ENCODE measurements around the gene RALGDS. TPM values are rescaled to one million over a fixed set of nuclear protein-coding genes. Genes with fewer than 3 reads are reported as not detected.
A peak's percentile ranks its signal among the peaks of the same experiment; 100 is the strongest.

Gene RALGDS
- total and polyA plus RNA-seq, 2 of the 13 experiments (the other 11 are each of a cell fraction or from before 2014, with no cell fraction given), result 12.9 to 25.5 TPM

DNA sequence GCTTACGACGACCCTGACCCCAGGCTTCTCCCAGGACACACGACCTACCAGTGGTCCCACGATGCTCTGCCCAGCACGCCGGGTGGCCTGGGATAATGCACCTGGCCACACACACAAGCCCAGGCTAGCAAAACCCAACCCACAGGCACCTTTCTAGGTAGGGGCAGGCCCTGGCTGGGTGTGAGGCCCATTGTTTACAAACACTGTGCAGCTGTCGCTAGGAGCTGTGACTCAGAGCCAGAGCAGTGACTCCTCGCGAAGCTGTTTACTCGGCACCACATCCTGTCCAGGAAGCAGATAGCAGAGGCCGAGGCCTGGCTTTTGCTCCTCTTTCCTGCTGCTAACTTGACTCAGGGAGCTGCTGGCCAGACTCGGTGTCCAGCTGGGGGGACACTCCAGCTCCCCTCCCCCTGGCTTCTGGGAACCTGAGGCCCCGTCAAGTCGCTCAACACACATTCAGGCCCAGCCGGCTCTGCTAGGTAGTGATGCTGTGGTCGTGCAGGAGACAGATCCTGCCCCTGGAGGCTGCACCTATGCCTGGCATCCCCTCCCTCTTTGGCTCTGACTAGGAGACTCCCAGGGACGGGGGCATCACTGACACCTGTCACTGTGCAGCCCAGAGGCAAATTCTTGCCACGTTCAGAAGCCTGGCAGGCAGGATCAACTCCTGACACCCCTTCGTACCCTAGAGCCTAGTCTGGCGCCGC is 12.8 kb upstream of the RALGDS start (continued):
- peak; percentile 33; the same call in 1 of the 2 replicates for TF ChIP-seq MIXL1 (CRISPR knock-in tag; IDR thresholded peaks at IDR 0.05)
- peak; percentile 38; the same call in 1 of the 2 replicates for TF ChIP-seq SMAD3 (CRISPR knock-in tag; IDR thresholded peaks at IDR 0.05)
- 0 out of 2 replicates have a peak, but pooled peaks have one; percentile 28 for TF ChIP-seq ZNF33B (CRISPR knock-in tag; IDR thresholded peaks at IDR 0.05)
- TF ChIP-seq BCL6 (CRISPR knock-in tag; IDR thresholded peaks at IDR 0.05), result peak; percentile 60; the same call in 1 of the 2 replicates
- no peak for TF ChIP-seq CHD4 (IDR thresholded peaks at IDR 0.05; ENCODE audit: borderline replicate concordance, low read length)
- no peak for TF ChIP-seq ZNF776 (CRISPR knock-in tag; IDR thresholded peaks at IDR 0.05)
- TF ChIP-seq ZNF761 (CRISPR knock-in tag; conservative IDR thresholded peaks at IDR 0.05), result 0 out of 2 replicates have a peak, but pooled peaks have one; percentile 43
- TF ChIP-seq IRF2 (CRISPR knock-in tag; IDR thresholded peaks at IDR 0.05), result peak; percentile 72; the same call in 1 of the 2 replicates
- peak; percentile 44 for TF ChIP-seq ASH2L (IDR thresholded peaks at IDR 0.05; ENCODE audit: insufficient read length, low read depth, low read length)
- peak; percentile 50; the same call in 1 of the 2 replicates for TF ChIP-seq ATF3 (CRISPR knock-in tag; IDR thresholded peaks at IDR 0.05)
- peak; percentile 71; the same call in 1 of the 2 replicates for TF ChIP-seq ZNF124 (CRISPR knock-in tag; IDR thresholded peaks at IDR 0.05)
- peak; percentile 25; the same call in 1 of the 2 replicates for TF ChIP-seq ZNF619 (CRISPR knock-in tag; IDR thresholded peaks at IDR 0.05)
- TF ChIP-seq ZNF501 (CRISPR knock-in tag; IDR thresholded peaks at IDR 0.05), result peak; percentile 27; the same call in 1 of the 2 replicates
- TF ChIP-seq, protein P1, sequence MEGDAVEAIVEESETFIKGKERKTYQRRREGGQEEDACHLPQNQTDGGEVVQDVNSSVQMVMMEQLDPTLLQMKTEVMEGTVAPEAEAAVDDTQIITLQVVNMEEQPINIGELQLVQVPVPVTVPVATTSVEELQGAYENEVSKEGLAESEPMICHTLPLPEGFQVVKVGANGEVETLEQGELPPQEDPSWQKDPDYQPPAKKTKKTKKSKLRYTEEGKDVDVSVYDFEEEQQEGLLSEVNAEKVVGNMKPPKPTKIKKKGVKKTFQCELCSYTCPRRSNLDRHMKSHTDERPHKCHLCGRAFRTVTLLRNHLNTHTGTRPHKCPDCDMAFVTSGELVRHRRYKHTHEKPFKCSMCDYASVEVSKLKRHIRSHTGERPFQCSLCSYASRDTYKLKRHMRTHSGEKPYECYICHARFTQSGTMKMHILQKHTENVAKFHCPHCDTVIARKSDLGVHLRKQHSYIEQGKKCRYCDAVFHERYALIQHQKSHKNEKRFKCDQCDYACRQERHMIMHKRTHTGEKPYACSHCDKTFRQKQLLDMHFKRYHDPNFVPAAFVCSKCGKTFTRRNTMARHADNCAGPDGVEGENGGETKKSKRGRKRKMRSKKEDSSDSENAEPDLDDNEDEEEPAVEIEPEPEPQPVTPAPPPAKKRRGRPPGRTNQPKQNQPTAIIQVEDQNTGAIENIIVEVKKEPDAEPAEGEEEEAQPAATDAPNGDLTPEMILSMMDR (CRISPR knock-in tag; IDR thresholded peaks at IDR 0.05), result peak; percentile 19; the same call in 1 of the 2 replicates
- no peak for TF ChIP-seq ZNF512 (CRISPR knock-in tag; IDR thresholded peaks at IDR 0.05)
- TF ChIP-seq ZFP37 (CRISPR knock-in tag; IDR thresholded peaks at IDR 0.05; ENCODE audit: borderline replicate concordance), result no peak
- TF ChIP-seq U2AF1 (optimal IDR thresholded peaks at IDR 0.05; ENCODE audit: low read depth, low read length), result no peak
- TF ChIP-seq ZNF691 (CRISPR knock-in tag; IDR thresholded peaks at IDR 0.05; ENCODE audit: borderline replicate concordance, low read depth), result peak; percentile 75; the same call in 1 of the 2 replicates
- peak; percentile 88; the same call in 1 of the 2 replicates for TF ChIP-seq ZNF614 (CRISPR knock-in tag; IDR thresholded peaks at IDR 0.05; ENCODE audit: borderline replicate concordance)
- TF ChIP-seq, protein P2, sequence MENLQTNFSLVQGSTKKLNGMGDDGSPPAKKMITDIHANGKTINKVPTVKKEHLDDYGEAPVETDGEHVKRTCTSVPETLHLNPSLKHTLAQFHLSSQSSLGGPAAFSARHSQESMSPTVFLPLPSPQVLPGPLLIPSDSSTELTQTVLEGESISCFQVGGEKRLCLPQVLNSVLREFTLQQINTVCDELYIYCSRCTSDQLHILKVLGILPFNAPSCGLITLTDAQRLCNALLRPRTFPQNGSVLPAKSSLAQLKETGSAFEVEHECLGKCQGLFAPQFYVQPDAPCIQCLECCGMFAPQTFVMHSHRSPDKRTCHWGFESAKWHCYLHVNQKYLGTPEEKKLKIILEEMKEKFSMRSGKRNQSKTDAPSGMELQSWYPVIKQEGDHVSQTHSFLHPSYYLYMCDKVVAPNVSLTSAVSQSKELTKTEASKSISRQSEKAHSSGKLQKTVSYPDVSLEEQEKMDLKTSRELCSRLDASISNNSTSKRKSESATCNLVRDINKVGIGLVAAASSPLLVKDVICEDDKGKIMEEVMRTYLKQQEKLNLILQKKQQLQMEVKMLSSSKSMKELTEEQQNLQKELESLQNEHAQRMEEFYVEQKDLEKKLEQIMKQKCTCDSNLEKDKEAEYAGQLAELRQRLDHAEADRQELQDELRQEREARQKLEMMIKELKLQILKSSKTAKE (CRISPR knock-in tag; IDR thresholded peaks at IDR 0.05; ENCODE audit: borderline replicate concordance), result peak; percentile 72; the same call in 1 of the 2 replicates
- no peak for TF ChIP-seq ZNF138 (CRISPR knock-in tag; IDR thresholded peaks at IDR 0.05; ENCODE audit: low read depth)
- TF ChIP-seq CEBPG (CRISPR knock-in tag; IDR thresholded peaks at IDR 0.05), result peak; percentile 24; the same call in 1 of the 2 replicates
